Heart left ventricle (tissue), 16 donors: Measurements from ENCODE around the gene NAGPA. TPM values are rescaled to one million over a fixed set of nuclear protein-coding genes. Genes with fewer than 3 reads are reported as not detected.
A peak's percentile ranks its signal among the peaks of the same experiment; 100 is the strongest.

Experiments
- ATAC-seq, 4 donors: fragments of 200-7000 bp; cut with Tn5 transposase; one replicate each; pipeline ENCODE4 v1.9.1; 2020 to 2022; ENCODE audit warnings: moderate library complexity in 4 of 4, mild to moderate bottlenecking in 3 of 4, moderate number of reproducible peaks in 1 of 4
- DNase-seq, 5 donors: peaks; one replicate each; pipeline ENCODE4 v3.0.0-alpha.2; 2020
- H3K27ac ChIP-seq, 12 donors: fragments of 200-600 bp; sonication (generic) in 4 of 12; one replicate each; pipeline versions ENCODE4 v1.5.0 to v1.8.0; 2016 to 2022; ENCODE audit warnings: mild to moderate bottlenecking in 2 of 12
- H3K27me3 ChIP-seq, 9 donors: fragments of 200-600 bp; sonication (generic) in 2 of 9; one replicate each; pipeline versions ENCODE4 v1.5.1 to v1.8.0; 2016 to 2022; ENCODE audit warnings: mild to moderate bottlenecking in 3 of 9
- H3K36me3 ChIP-seq, 9 donors: fragments of 200-600 bp; sonication (generic) in 2 of 9; one replicate each; pipeline versions ENCODE4 v1.5.0 to v1.8.0; 2018 to 2022; ENCODE audit warnings: mild to moderate bottlenecking in 2 of 9
- H3K4me1 ChIP-seq, 12 donors: fragments of 200-600 bp; sonication (generic) in 4 of 12; one replicate each; pipeline versions ENCODE4 v1.5.0 to v1.8.0; 2016 to 2022; ENCODE audit warnings: mild to moderate bottlenecking in 3 of 12
- H3K4me3 ChIP-seq, 12 donors: fragments of 200-600 bp; sonication (generic) in 4 of 12; one replicate each; pipeline versions ENCODE4 v1.5.0 to v1.8.0; 2017 to 2022; ENCODE audit warnings: mild to moderate bottlenecking in 9 of 12, moderate library complexity in 4 of 12
- H3K9me3 ChIP-seq, 12 donors: fragments of 200-600 bp; sonication (generic) in 4 of 12; one replicate each; pipeline versions ENCODE4 v1.5.0 to v1.8.0; 2016 to 2022; ENCODE audit warnings: mild to moderate bottlenecking in 1 of 12
- POLR2A ChIP-seq, 2 donors: fragments of 450-650 bp; IDR thresholded peaks; one replicate each; pipeline ENCODE4 v1.6.1; 2017; ENCODE audit warnings: antibody characterized with exemption in 2 of 2, mild to moderate bottlenecking in 2 of 2, moderate library complexity in 2 of 2
- WGBS, 4 donors: extraction: QIAGEN DNeasy Blood & Tissue Kit in 2 of 4; methylation state at CpG; one replicate each; pipeline versions ENCODE4 v1.1.5 to v1.1.7; 2013 to 2018; 5-methylcytosine and 5-hydroxymethylcytosine counted together
- intact Hi-C, 10 donors: fragments of 100-400 bp; cut with DNase I; formaldehyde crosslinking; loops; one replicate each; pipeline versions ENCODE4 v1.11.1 to v1.14.2; 2022
- polyA plus RNA-seq, 2 donors: library from polyadenylated mRNA; stranded (reverse); fragments of 200-250 nt; gene quantifications; one replicate each; pipeline ENCODE4 v1.2.3, GENCODE V29; 2013
- total RNA-seq, 9 donors: library from RNA; depleted of rRNA in 2 of 9; stranded (reverse); fragments of >200 nt in 2 of 9; fragmentation: NEBNext Ultra II Directional in 3 of 9; extraction: Animal tissue kit (Norgen Biotek cat#: 25700) in 3 of 9; gene quantifications; one replicate each; pipeline versions ENCODE4 v1.1.0 to v1.2.4, GENCODE V29; 2016 to 2023
- TF ChIP-seq, protein P1 (sequence below), 12 donors: fragments of 200-600 bp; sonication (generic) in 4 of 12; IDR thresholded peaks; one replicate each; pipeline versions ENCODE4 v1.5.0 to v1.8.0; 2018 to 2022; ENCODE audit warnings: antibody characterized with exemption in 12 of 12, mild to moderate bottlenecking in 5 of 12
- donor health status: ischemic (EF 13 %, LVEDD 7.1; RV severe dilation, severe dysfunction).
- donor health status: healthy with polysubstance abuse.
- donor health status: DM: no; HTN: yes; CAD: no.
- donor health status: DM: no; HTN: no; CAD: no.
- donor health status: ischemic (EF 25% LVEDD 6.9; RV normal size, moderate dysfunction).
- donor health status: ischemic (EF 25% LVEDD 5.7; RV mildly dilated, moderate dysfunction).
- donor health status: healthy.
- donor health status: DM: yes; HTN: yes; CAD: no.
- donor health status: ischemic (EF 35%, LVEDD 5.7; RV mildly dilated, moderate dysfunction).
- donor health status: nonischemic (EF 11% LVEDD 7.7; RV severe dilation, severe dysfunction).
- donor health status: DM: yes; HTN: yes; CAD: no.
- donor health status: PGD.
- donor health status: ischemic (EF 29% LVEDD 5.4; RV normal size, mild dysfunction).
- donor health status: nonischemic (EF 23%, LVEDD 6.1; RV moderate dilation, normal function).

The NAGPA gene
- total and polyA plus RNA-seq, 11 donors, result 3.8 to 14.6 (median 7.8) TPM

DNA sequence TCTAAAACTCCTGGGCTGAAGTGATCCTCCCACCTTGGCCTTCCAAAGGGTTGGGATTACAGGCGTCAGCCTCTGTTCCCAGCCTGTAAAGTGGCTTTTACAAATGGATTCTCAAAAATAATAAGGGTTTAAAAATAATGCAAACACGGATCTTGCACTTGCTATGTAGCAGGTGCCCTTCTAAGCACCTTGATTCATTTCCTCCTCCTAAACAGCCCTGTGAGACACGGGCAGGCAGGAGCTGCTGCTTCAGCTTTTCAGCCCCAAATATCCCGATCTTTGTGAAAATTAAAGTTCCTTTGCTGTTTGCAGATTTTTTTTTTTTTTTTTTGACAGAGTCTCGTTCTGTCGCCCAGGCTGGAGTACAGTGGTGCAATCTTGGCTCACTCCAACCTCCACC is 31.7 kb downstream of the NAGPA start:
- 61 to 67% (median 63%) methylated on average over 6 of the region's 6 CpGs for WGBS, 4 donors
- H3K27ac ChIP-seq, result peak overlapping the region in 3 of 12 donors; percentile 78 to 88 (median 85)
- no peaks in the 10 kb centered on the region for H3K36me3 ChIP-seq
- ATAC-seq (no peak), DNase-seq (peak in 1 of 5 donors; percentile 1)
- TF ChIP-seq, protein P1, sequence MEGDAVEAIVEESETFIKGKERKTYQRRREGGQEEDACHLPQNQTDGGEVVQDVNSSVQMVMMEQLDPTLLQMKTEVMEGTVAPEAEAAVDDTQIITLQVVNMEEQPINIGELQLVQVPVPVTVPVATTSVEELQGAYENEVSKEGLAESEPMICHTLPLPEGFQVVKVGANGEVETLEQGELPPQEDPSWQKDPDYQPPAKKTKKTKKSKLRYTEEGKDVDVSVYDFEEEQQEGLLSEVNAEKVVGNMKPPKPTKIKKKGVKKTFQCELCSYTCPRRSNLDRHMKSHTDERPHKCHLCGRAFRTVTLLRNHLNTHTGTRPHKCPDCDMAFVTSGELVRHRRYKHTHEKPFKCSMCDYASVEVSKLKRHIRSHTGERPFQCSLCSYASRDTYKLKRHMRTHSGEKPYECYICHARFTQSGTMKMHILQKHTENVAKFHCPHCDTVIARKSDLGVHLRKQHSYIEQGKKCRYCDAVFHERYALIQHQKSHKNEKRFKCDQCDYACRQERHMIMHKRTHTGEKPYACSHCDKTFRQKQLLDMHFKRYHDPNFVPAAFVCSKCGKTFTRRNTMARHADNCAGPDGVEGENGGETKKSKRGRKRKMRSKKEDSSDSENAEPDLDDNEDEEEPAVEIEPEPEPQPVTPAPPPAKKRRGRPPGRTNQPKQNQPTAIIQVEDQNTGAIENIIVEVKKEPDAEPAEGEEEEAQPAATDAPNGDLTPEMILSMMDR (IDR thresholded peaks at IDR 0.05), result no peak
- no peak for TF ChIP-seq POLR2A (IDR thresholded peaks at IDR 0.05)
- no peaks in the 10 kb centered on the region for H3K9me3 ChIP-seq
- peaks cover 0 to 16% (median 0%) of the 10 kb centered on the region in 12 donors for H3K4me1 ChIP-seq
- H3K4me3 ChIP-seq, result no peak overlapping the region
- H3K27me3 ChIP-seq, result no peaks in the 10 kb centered on the region
- intact Hi-C loops, result no loop called here

- 59 to 77% (median 65%) methylated on average over 7 of the region's 7 CpGs for WGBS, 4 donors
- intact Hi-C loops, result no loop called here
- peak in 1 of 5 donors; percentile 6 for DNase-seq
Observed at GRCh38 chr16:5001571-5001970, 32.2 kb downstream of the NAGPA start.

GRCh38 chr16:5000573-5001001 is 33.1 kb downstream of the NAGPA start:
- no peak for ATAC-seq
- Histone ChIP-seq H3K27me3 (no peaks in the 10 kb centered on the region), H3K36me3 (no peaks in the 10 kb centered on the region), H3K4me3 (no peak overlapping the region), H3K4me1 (peaks cover 0 to 8% (median 0%) of the 10 kb centered on the region in 12 donors), H3K9me3 (no peaks in the 10 kb centered on the region), H3K27ac (no peak overlapping the region)
- 86 to 90% (median 89%) methylated on average over 12 to 19 of the region's 19 CpGs for WGBS, 4 donors
- intact Hi-C loops, result no loop called here
- peak in 2 of 5 donors; percentile 12 to 51 for DNase-seq
- no peak for TF ChIP-seq POLR2A (IDR thresholded peaks at IDR 0.05)
- TF ChIP-seq, protein P1 (IDR thresholded peaks at IDR 0.05), result no peak

More at GRCh38 chr16:5001571-5001970, 32.2 kb downstream of the NAGPA start:
- TF ChIP-seq, protein P1 (IDR thresholded peaks at IDR 0.05), result no peak
- TF ChIP-seq POLR2A (IDR thresholded peaks at IDR 0.05), result no peak
- Histone ChIP-seq H3K27ac (peak overlapping the region in 1 of 12 donors; percentile 85), H3K9me3 (no peaks in the 10 kb centered on the region), H3K4me1 (peaks cover 0 to 13% (median 0%) of the 10 kb centered on the region in 12 donors), H3K27me3 (no peaks in the 10 kb centered on the region), H3K36me3 (no peaks in the 10 kb centered on the region), H3K4me3 (no peak overlapping the region)
- no peak for ATAC-seq

DNA sequence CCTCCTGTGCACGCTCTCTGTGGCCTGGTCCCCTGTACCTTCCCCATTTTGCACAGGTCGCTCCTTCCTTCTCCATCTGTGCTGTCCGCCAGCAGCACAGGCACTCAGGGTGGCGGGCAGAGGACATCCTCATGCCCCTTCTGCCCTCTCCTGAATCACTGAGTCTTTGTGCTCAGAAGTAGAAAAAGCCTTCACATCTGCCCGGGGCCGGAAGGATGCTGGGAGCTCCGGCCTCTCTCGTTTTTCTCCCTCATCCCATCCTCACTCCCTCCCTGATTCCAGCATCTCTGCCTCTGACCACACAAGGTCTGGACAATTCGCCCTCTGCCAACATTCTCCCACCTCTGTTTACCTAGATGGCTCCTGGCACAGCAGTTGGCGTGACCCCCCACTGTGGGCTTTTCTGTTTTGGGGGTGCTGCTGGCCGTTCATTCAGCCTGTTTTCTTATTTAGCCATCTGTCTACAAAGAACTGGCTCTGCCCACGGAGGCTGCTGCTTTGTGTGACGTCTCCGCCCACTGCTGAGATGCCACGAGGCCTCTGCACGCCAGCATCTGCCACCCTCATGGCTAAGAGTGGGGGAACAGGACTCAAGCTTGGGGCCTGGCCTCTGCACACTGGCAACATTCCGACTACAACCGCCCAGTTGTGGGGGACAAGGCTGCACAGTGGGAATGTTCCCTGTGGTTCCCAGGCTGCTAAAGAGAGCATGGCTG is 38.9 kb downstream of the NAGPA start:
- peak in 1 of 4 donors; percentile 29 for ATAC-seq
- intact Hi-C loops, result no loop called here
- Histone ChIP-seq H3K36me3 (no peaks in the 10 kb centered on the region), H3K27ac (no peak overlapping the region), H3K9me3 (no peaks in the 10 kb centered on the region), H3K4me1 (no peaks in the 10 kb centered on the region), H3K27me3 (peaks cover 0 to 20% (median 0%) of the 10 kb centered on the region in 9 donors), H3K4me3 (no peak overlapping the region)
- no peak for TF ChIP-seq POLR2A (IDR thresholded peaks at IDR 0.05)
- TF ChIP-seq, protein P1 (IDR thresholded peaks at IDR 0.05), result no peak
- DNase-seq, result peak in 1 of 5 donors; percentile 1
- WGBS, 4 donors, result 74 to 81% (median 76%) methylated on average over 15 to 18 of the region's 18 CpGs
